Measurements from ENCODE around the gene MORF4L1.

- TF ChIP-seq EZH2 (IDR thresholded peaks at IDR 0.05; ENCODE audit: borderline replicate concordance) (no peak), EZH2phosphoT487 (IDR thresholded peaks at IDR 0.05; ENCODE audit: low read depth, severe bottlenecking, unreplicated experiment) (no peak), CTCF (IDR thresholded peaks at IDR 0.05; ENCODE audit: poor library complexity) (no peak)
Observed at GRCh38 chr15:78895471-78895870, 22.8 kb downstream of the MORF4L1 start.
